CD4-positive, alpha-beta T cell treated with Interleukin-6 at 100 ng/mL for 8 hours (primary cell): ENCODE results near the gene MAP3K10.
"Not testable (repeated sequence)": the region's sequence is repeated elsewhere in the genome, so short reads cannot be mapped to it uniquely, and the experiment has no call there.

ENCODE experiments used
- DNase-seq: peaks from one replicate; pipeline ENCODE4 v3.0.0-alpha.2; 2020; ENCODE audit warnings: mixed read lengths, low spot score

MAP3K10 gene

DNA sequence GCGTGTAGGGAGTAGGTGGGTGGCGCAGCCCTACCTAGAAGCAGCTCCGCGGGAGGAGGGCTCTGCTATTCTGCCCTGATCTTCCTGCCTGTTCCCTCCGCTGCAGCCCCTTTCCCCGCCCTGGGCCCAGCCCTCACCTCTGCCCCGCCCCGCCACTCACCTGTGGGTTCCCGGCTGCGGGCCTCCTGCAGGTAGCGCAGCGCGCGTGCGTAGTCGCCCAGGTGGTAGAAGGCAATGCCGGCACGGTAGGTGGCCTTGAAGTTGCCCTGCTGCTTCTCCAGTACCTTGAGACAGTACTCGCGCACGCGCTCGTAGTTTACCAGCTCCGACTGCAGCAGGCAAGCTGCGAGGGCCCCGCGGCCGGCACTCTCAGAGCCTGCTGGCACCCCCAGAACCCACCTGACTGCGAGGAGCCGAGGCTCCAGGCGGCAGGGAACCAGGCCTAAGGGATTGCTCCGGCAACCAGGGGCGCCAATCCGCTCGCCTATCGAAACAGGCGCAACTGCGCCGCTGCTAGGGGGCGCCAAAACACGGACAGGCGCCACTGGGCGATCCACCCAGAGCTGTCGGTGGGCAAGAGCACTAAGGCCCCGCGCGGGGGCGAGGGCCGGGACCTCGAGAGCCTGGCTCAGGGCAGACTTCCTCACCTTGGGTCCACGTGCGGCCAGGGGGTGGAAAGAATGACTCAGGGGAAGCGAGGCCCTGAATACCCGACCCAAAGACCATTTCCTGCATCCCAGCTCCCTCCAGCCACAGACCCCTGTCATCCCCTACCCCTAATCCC lies 26.0 kb downstream of the MAP3K10 start:
- DNase-seq: no peak

DNA sequence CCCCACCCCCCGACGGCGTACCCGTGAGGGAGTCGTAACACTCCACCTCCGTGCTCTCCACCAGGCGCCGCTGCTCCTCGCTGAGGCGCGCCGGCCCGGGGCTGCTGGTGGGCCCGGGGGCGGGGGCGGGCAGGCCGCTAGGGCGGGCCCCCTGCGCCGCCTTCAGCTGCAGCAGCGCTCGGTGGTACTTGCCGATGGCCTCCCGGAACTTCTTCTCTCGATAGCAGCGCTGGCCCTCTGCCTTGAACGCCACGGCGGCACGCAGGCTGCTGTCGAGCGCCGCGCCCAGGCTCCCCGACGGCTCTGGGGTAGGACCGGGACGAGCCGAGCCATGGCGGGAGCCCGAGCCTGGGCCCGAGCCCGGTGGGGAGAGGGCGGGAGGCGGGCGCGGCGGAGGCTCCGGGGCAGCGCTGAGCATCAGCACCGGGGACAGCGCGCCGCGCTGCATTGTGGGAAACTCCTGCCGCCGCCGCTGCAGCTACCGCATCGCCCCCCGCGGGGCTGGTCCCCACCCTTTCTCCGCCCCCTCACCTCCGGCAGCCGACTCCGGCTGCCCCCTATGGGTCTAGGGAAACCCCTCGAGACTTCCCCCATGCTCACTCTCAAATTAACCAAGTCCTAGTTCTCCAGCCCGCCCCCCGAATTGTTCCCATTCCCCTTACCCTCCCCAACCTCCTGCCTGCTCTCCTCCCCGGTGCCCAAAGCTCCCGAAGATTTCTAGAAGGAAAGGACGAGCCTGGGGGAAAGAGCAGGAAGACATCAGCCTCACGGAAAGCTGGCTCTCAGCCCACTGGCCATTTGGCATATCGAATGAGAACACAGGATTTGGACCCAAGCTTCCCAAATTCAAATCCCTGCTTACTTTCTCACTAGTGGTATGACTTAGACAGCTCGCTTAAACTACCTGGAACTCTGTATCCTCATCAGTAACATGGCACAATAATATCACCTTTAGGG lies 27.0 kb downstream of the MAP3K10 start, which contains the start of gene TTC9B:
TSS of gene TTC9B (minus strand) at position 451 of the 957 bp plus-strand sequence. CDS start at position 448, 3 bp downstream.
- DNase-seq: no peak

DNA sequence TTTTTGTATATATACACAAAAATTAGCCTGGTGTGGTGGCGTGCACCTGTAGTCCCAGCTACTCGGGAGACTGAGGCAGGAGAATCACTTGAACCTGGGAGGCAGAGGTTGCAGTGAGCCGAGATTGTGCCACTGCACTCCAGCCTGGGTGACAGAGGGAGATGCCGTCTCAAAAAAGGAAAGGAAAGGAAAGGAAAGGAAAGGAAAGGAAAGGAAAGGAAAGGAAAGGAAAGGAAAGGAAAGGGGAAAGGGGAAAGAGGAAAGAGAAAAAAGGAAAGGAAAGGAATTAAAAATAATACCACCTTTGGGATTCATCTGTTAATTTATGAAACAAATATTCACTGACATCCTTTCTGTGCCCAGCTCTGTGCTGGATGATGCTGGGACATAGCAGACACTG lies 27.8 kb downstream of the MAP3K10 start:
- not testable (repeated sequence) for DNase-seq

DNA sequence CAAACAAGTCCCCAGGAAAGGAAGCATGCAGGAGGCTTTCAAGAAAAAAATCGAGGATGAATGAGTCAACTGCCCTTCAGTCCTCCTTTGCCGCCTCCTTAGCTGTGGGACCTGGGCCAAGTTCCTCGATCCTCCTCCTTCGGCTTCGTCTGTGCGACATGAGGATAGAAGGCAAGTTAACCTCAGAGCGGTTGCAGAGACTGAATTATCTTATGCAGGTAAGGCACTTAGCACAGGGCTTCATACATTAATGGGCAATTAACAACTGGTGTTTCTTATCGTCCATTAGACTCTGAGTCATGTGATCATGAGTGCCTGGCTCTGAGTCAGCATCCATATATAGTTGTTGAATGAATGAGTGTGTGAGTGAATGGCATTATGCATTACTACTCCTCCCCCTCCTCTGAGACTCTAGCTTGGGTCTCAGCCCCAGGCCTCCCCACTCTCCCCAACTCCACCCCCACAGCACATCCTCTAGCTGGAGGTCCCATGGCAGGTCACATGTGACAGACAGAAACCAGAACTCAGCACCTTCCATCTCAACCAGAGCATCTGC lies 28.6 kb downstream of the MAP3K10 start:
- no peak for DNase-seq

DNA sequence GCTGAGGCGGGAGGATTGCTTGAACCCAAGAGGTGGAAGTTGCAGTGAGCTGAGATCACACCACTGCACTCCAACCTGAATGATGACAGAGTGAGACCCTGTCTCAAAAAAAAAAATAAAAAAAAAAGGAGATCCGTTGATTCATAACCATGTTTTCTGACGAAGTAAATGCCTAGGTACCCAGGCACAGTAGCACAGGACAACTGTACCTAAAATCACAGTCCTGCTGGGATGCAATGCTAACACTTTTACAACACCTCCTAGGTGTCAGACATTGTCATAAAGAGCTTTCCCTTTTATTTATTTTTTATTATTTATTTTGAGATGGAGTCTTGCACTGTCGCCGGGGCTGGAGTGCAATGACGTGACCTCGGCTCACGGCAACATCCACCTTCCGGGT lies 29.4 kb downstream of the MAP3K10 start:
- no peak for DNase-seq

DNA sequence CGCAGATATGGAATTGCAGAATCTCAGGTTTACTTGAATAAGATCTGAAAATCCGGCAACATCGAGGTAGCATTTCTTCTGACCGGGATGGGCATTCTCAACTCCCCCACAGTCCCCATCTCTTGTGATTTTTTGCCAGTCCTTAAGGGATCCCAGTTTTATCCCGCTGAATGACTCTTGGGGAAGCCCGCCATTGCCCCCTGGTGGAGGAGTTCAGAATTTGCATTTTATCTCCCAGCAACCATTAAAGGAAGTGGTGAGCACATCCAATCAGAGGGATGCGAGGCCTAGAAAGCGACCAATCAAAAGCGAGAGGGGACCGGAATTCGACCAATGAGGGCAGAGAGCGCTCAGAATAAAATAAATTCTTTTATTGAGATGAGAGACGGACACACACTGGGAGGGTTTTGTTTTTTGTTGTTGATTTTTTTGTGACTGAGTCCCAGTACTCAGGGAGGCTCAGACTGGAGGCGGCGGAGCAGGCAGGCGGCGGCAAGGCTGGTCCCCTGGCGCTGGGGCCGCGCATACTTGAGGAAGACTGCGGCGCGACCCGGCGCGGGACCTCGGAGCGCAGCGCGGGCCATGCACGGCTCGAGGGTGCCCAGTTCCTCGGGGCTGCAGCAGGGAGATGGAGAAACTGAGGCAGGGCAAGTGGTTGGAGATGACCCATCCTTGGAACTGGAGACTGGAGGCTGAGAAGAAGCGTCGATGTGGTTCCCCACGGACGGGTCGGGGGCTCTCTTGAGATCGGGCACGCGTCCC lies 30.8 kb downstream of the MAP3K10 start:
- DNase-seq: peak; percentile 79

DNA sequence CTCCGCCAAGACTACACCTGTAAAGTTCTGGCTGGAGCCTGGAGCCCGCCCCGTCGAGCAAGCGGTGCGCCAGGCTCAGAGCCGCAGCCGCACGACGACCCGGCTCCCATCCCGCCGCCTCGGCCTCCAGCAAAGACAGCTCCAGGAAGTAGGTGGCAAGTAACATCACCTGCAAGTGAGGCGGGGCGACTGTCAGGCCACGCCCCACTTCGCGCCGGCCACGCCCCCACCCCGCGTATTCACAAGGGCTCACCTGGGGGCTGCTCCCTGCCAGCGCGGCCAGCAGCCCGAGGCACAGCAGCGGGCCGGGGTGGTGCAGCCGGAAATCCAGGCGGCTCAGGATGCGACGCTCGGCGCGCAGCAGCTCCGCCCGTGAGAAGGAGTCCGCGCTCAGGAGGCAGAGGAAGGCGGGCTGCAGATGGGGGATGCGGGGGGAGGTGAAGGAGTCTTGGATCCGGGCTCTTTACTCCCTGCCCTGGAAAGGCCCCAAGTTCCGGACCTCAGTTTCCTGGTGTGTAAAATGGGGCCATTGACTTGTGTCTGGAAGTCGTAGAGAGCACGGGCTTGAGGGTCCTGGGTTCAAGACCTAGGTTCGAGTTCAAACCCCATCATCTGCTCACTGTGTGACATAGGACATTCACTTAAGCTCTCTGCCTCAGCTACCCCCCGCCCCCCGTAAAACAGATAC lies 32.1 kb downstream of the MAP3K10 start:
- peak; percentile 14 for DNase-seq

DNA sequence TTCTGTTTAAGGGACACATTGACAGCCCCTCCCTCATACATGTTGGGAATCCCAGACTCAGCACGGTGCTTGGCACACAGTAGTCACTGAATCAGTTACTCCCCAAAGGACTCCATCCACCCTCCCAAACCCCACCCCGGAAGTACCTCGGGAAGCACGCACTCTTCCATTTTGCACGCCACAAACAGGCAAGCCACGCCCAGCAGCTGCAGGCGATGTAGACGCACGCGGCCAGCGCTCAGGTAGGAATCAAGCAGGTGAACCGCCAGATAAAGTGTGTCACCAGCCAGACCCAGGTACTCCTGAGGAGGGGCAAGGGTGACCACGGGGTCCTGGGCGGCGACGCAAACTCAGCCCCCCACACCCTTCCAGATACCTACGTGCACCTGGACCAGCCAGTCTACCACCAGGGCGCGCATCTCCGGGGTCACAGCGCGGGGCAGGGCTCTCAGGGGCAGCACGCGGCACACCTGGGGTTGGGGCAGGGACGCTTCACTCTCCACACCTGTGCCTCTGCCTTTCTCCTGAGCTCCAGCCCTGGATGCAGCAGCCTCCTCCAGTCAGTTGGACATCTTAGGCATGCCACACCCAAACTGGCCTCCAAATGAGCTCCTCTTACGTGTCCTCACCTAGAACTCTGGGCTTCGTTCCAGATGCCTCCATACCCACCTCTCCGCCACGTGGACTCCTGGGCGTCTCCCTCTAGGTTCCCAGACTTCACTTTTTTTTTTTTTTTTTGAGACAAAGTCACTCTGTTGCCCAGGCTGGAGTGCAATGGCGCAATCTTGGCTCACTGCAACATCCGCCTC lies 33.3 kb downstream of the MAP3K10 start:
- no peak for DNase-seq

DNA sequence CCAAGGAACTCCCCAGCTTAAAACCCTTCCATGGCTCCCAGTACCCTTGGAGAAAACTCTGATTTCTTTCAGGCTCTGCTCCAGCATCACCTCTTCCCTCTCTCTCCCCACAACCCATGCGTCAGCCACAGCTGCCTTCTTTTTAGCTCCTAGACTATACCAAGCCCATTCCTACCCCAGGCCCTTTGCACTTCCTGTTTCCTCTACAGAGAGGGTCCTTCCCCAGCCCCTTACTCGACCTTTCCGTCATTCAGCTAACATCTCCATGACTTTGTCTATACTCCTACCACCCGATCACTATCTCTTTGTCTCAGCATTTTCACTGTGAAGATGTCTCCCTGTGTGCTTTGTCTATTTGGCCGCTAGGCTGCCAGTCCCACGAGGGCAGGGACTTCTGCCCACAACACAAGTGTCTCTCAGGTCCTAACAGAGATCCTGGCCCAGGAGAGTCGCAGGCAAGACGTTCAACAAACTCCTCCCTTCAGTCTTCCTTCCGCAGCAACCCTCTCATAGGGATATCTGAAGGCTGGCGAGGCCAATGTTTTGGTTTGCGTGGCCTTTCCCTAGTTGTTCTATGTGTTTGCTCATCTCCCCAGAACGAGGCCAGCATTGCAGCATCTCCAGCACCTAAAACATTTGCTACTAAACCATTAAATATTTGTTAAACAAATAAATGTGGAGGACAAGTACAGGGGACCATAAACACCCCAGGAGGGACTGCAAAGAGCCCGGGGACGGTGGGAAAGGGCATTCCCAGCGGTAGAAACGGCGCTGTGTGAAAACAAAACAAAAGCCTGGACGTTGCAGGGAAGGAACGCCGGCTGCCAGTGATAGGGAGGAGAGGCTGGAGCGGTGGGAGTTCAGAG lies 34.4 kb downstream of the MAP3K10 start:
- DNase-seq: no peak

DNA sequence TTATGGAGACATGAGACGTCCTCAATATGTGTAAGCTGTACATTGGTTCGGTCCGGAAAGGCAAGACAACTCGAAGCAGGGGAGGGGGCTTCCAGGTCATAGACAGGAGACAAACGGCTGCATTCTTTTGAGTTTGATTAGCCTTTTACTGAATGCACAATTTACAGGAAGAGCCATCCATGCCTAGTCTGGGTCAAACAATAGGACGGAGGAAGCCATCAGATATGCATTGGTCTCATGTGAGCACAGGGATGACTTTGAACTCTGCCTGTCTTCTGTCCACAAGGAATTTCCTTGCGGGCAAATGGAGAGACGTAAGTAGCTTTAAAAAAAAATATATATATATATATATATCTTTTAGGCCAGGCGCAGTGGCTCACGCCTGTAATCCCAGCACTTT lies 37.1 kb downstream of the MAP3K10 start:
- DNase-seq: no peak

DNA sequence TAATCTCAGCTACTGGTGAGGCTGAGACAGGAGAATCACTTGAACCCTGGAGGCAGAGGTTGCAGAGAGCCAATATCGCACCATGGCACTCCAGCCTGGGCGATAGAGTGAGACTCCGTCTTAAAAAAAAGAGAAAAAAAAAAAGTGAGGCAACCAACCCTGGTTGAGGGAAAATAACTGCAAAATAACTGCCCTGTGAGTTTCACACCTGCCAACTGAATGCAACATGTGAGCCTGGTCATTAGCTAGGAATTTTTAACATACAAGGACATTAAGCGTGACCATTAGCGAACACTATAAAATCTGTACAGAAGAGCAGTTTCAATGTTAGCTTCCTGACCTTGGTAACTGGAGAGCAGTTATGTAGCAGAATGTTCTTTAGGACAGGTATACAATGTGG lies 37.6 kb downstream of the MAP3K10 start:
- no peak for DNase-seq

DNA sequence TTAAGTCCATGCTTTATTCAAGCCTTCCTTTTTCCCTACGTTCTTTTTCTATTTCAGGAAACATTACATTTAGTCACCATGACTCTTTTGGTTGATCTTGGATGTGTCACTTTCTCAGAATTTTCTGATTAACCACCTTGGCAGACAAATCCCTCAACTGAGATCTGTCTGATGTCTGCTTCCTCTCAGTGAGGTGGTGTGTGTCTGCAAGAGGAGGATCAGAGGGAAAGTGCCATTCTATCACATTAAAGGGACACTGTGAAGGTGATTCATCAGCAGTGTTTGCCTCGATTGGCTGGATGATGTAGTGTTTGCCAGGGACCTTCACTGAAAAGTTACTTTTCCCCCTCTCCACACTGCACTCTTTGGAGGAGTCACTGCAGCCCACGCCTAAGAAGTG lies 38.3 kb downstream of the MAP3K10 start:
- no peak for DNase-seq

DNA sequence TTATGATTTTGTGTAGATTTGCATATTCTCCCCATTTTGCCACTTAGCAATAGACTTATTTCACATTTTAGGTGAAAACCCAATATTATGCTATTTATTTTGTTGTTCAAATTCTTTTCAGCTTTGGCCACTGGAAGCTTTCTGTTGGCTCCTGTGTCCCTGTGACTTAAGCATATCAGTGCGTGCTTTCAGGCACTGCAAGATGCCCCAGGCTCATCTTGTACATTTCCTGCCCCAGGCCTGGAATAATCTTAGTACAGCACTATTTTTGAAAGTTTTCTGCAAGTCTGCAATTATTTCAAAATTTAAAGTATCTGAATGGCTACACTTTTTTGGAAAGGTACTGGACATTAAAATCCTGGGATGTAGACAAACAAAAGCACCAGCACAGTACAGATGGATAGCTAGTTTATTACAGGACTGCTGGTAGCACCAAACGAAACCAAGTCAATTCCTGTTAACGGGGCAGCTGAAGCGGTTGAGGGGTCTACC lies 38.7 kb downstream of the MAP3K10 start:
- DNase-seq: no peak

DNA sequence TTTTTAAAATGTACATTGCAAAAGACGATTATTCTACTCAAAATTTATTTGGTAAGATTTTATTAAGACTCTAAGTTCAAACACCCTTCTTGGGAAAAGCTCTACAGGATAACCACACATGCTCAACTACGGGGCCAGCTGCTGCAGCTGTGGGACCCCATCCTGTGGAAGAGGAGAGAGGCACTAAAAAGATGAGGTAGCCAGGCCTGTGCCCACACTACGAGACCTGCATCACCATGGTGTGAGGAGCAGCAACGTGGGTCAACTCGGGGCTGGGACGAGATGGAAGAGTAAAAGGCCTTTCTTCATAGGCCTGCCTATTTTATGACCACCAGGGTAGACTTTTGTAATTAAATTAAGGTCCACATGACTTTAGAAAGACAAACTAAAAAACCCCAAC lies 39.8 kb downstream of the MAP3K10 start:
- DNase-seq: no peak

DNA sequence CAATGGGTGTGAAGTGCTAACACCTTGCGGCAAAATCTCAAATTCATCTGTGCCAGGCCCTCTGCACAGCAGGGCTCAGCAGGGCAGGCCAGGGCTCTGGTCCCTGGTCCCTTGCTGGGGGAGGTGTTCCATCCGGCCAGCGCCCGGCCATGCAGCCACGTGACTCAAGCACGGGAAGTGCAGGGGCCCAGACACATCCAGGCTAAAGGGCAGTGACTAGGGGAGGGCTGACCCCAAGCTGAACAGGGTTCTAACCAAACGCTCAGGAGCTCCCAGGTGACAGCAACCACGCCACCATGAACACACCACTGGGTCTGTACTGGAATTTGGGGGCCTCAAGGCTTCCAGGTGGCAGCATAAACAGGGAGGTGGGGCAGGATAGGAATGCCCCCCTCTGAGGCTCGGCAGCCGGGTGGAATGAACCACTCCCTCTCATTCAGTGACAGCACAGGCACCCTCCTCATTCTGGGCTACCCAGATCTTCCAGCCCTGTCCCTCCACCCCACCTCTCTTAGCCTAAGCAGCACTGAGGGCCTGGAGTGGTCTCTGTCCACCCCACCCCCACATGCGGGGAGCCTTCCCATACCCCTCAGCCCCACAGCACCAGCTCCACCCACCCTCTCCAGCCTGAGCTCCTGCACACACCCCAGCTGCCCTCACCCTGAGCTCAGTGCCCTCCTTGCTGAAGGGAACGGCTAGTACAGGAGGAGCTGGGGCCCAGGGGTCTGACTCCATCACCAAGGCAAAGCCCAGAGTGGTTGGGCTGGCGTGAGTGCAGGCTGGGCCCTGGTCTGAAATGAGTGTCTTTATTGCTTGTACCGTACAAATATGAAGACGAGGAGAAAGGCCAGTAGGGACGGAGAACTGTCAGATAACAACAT lies 40.6 kb downstream of the MAP3K10 start:
- no peak for DNase-seq

DNA sequence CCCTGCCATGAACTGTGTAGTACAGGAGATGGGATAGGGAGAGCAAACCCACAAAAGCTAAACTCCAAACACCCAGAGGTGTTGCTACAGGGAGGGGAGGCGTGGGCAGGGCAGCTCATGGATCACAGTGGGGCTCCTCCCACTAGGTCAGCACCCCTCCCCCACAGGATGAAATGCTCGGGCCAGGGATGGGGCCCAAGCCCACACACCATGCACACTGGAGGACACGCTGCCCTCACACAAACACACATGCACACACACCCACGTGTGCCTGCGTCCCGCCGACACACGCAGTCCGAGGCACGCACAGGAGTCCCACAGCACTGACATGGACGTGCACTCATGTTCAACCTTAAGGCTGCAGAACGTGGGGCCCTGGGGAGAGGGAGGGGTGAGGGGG lies 41.3 kb downstream of the MAP3K10 start:
- no peak for DNase-seq

DNA sequence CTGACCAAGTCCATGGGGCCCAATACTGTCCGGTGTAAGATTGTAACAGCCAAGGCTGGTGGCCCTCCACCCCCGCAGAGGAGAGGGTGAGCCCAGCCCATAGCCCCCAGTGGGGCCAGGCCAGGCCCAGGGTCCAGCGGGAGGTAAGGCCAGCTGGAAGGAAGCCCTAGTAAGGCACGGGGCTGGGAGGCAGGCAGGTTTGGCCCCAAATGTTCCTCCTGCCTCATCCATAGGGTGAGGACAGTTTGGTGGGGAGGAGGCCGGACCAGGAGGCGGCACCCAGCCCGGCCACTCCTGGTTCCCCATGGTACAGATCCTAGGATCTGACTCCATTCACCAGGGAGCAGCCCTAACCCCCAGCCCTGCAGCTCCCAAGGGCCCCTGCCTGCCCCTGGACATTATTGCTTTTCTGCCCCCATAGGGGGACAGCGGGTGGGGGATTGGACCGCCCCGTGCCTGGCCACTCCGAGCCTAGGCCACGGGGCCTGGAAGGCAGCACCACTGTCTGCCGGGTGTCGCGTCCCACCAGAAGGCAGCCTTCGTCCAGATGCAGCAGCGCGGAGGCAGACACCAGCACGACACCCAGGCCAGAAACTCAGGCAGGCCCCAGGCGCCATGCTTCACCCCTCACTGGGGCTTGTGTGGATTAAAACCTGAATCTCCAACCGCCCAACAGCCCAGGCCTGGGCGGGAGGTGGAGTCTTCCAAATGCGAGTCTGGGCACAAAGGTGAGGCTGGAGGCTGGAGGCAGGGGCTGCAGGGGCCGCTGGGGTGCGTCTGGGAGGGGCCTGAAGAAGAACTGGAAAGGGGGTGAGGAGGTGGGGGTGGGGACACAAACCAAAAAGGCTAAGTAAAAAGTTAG lies 42.0 kb downstream of the MAP3K10 start:
- no peak for DNase-seq
